Hematopoietic multipotent progenitor cell treated with erythropoietin and hydrocortisone succinate and interleukin-3 and kit ligand, for 8 days (in vitro differentiated cells): ENCODE results near the gene ADCY5.

Experiments
- DNase-seq: peaks from one replicate; pipeline ENCODE4 v3.0.0-alpha.2; 2015

ADCY5 gene

GRCh38 chr3:123424999-123425712 lies 23.7 kb downstream of the ADCY5 start:
- DNase-seq, result no peak

- DNase-seq, result no peak
Observed at GRCh38 chr3:123424321-123424998, 24.4 kb downstream of the ADCY5 start.

- DNase-seq, result no peak
Observed at GRCh38 chr3:123423806-123424205, 25.1 kb downstream of the ADCY5 start.

- no peak for DNase-seq
Observed at GRCh38 chr3:123423031-123423430, 25.9 kb downstream of the ADCY5 start.

GRCh38 chr3:123422457-123422856 lies 26.4 kb downstream of the ADCY5 start:
- no peak for DNase-seq

- DNase-seq, result peak; percentile 22
Observed at GRCh38 chr3:123421353-123422174, 27.3 kb downstream of the ADCY5 start.

- no peak for DNase-seq
Observed at GRCh38 chr3:123420416-123420968, 28.4 kb downstream of the ADCY5 start.

- no peak for DNase-seq
Observed at GRCh38 chr3:123419850-123420297, 29.0 kb downstream of the ADCY5 start.

- no peak for DNase-seq
Observed at GRCh38 chr3:123419181-123419849, 29.6 kb downstream of the ADCY5 start.

GRCh38 chr3:123416647-123417046 lies 32.2 kb downstream of the ADCY5 start:
- no peak for DNase-seq

GRCh38 chr3:123416173-123416572 lies 32.7 kb downstream of the ADCY5 start:
- no peak for DNase-seq

- DNase-seq, result no peak
Observed at GRCh38 chr3:123414973-123415775, 33.7 kb downstream of the ADCY5 start.

GRCh38 chr3:123412811-123413604 lies 35.9 kb downstream of the ADCY5 start:
- no peak for DNase-seq

- no peak for DNase-seq
Observed at GRCh38 chr3:123412076-123412475, 36.8 kb downstream of the ADCY5 start.

GRCh38 chr3:123411340-123412040 lies 37.4 kb downstream of the ADCY5 start:
- DNase-seq, result no peak

GRCh38 chr3:123410149-123410515 lies 38.8 kb downstream of the ADCY5 start:
- no peak for DNase-seq

GRCh38 chr3:123409443-123410148 lies 39.3 kb downstream of the ADCY5 start:
- DNase-seq, result no peak

GRCh38 chr3:123406598-123406997 lies 42.3 kb downstream of the ADCY5 start:
- no peak for DNase-seq

GRCh38 chr3:123405936-123406510 lies 42.9 kb downstream of the ADCY5 start:
- no peak for DNase-seq
